Colonic mucosa (tissue), 4 donors: ENCODE results near the gene FTO. TPM values are rescaled to one million over a fixed set of nuclear protein-coding genes. Genes with fewer than 3 reads are reported as not detected.

ENCODE experiments used
- DNase-seq: peaks from one replicate; pipeline ENCODE4 v3.0.0-alpha.2; 2020
- H3K27ac ChIP-seq: fragments of 200-600 bp; one replicate; pipeline ENCODE4 v1.8.0; 2021
- H3K27me3 ChIP-seq: fragments of 200-600 bp; one replicate; pipeline ENCODE4 v1.8.0; 2021
- H3K36me3 ChIP-seq: fragments of 200-600 bp; one replicate; pipeline ENCODE4 v1.8.0; 2021
- H3K4me1 ChIP-seq: fragments of 200-600 bp; one replicate; pipeline ENCODE4 v1.8.0; 2021; ENCODE audit warnings: mild to moderate bottlenecking
- H3K4me3 ChIP-seq: fragments of 200-600 bp; one replicate; pipeline ENCODE4 v1.8.0; 2021
- H3K9ac ChIP-seq, 2 donors: one replicate each; pipeline ENCODE4 v1.7.0; 2013; ENCODE audit warnings: control low read depth in 2 of 2, low read depth in 2 of 2, low read length in 2 of 2
- H3K9me3 ChIP-seq: fragments of 200-600 bp; one replicate; pipeline ENCODE4 v1.8.0; 2021
- intact Hi-C: fragments of 100-400 bp; cut with DNase I; formaldehyde crosslinking; loops from one replicate; pipeline ENCODE4 v1.14.1; 2022
- total RNA-seq, 2 donors: library from RNA; stranded (reverse); fragmentation: NEBNext Ultra II Directional in 1 of 2; extraction: Animal tissue kit (Norgen Biotek cat#: 25700) in 1 of 2; gene quantifications; one replicate each; pipeline ENCODE4 v1.2.1, GENCODE V29; 2021
- TF ChIP-seq, protein P1 (sequence below): fragments of 200-600 bp; IDR thresholded peaks from one replicate; pipeline ENCODE4 v1.8.0; 2022; ENCODE audit warnings: antibody characterized with exemption, mild to moderate bottlenecking
- donor health status: healthy.
- donor health status: DM: no; HTN: no; CAD: no.
- donor health status: DM: no; HTN: no; CAD: no.

Gene FTO
- total RNA-seq, 2 donors from 2014 or later: 38.3 to 39.2 TPM

DNA sequence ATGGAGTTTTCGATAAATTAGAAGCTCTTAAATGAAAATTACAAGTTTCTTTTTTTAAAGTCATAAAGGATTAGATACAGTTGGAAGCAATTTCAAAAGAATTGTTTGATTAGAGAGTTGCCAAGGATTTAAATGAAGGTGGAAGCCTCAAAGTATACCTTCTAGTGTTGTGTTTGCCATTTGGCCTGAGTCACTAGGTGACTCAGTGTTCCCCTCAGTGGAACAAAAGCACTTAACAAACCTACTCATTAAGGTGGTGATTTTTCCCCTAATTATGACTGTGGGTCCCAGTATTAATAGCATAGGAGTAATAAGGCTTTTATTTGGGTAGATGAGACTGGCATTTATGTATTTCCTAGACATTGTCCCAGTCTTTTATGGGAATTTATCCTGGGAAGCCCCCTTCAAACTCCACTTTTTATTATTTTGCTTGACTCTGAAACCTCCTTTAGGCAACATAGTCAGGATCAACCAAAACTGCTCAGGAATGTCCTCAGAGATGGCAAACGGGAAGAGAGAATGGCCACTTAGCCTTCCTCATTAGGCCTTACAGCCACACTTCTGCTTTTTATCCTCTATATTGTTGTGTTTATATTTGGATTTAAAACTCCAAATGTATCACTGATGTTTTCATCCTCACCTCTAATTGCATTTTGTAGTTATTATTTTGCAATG lies 161.0 kb downstream of the FTO start:
- TF ChIP-seq, protein P1, sequence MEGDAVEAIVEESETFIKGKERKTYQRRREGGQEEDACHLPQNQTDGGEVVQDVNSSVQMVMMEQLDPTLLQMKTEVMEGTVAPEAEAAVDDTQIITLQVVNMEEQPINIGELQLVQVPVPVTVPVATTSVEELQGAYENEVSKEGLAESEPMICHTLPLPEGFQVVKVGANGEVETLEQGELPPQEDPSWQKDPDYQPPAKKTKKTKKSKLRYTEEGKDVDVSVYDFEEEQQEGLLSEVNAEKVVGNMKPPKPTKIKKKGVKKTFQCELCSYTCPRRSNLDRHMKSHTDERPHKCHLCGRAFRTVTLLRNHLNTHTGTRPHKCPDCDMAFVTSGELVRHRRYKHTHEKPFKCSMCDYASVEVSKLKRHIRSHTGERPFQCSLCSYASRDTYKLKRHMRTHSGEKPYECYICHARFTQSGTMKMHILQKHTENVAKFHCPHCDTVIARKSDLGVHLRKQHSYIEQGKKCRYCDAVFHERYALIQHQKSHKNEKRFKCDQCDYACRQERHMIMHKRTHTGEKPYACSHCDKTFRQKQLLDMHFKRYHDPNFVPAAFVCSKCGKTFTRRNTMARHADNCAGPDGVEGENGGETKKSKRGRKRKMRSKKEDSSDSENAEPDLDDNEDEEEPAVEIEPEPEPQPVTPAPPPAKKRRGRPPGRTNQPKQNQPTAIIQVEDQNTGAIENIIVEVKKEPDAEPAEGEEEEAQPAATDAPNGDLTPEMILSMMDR: no peak
- no peak overlapping the region for H3K9ac ChIP-seq
- H3K4me1 ChIP-seq: no peaks in the 10 kb centered on the region
- intact Hi-C loops: no loop called here
- no peaks in the 10 kb centered on the region for H3K36me3 ChIP-seq
- DNase-seq: no peak
- H3K27me3 ChIP-seq: no peaks in the 10 kb centered on the region
- no peak overlapping the region for H3K4me3 ChIP-seq
- H3K9me3 ChIP-seq: no peaks in the 10 kb centered on the region
- H3K27ac ChIP-seq: peak overlapping the region; percentile 11

DNA sequence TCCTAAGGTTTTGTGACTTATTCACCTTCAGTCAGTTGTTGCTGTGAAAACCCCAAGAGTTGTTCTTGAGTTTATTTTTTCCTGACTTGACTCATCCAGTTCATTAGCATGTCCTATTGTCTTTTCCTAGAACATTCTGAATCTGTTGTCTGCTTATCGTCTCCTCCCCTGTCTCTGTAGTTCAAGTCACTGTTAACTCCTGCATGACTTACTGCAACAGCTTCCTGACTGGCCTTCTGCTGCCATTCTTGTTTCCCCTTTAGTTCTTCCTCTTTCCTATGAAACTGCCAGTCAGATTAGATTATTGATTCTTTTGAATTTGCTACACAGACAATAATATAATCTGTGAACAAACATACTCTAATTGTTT lies 161.5 kb downstream of the FTO start:
- H3K27ac ChIP-seq: peak overlapping the region; percentile 11
- H3K4me3 ChIP-seq: no peak overlapping the region
- TF ChIP-seq, protein P1: no peak
- H3K9ac ChIP-seq: no peak overlapping the region
- no peaks in the 10 kb centered on the region for H3K36me3 ChIP-seq
- DNase-seq: no peak
- no peaks in the 10 kb centered on the region for H3K27me3 ChIP-seq
- no peaks in the 10 kb centered on the region for H3K4me1 ChIP-seq
- H3K9me3 ChIP-seq: no peaks in the 10 kb centered on the region
- intact Hi-C loops: no loop called here

DNA sequence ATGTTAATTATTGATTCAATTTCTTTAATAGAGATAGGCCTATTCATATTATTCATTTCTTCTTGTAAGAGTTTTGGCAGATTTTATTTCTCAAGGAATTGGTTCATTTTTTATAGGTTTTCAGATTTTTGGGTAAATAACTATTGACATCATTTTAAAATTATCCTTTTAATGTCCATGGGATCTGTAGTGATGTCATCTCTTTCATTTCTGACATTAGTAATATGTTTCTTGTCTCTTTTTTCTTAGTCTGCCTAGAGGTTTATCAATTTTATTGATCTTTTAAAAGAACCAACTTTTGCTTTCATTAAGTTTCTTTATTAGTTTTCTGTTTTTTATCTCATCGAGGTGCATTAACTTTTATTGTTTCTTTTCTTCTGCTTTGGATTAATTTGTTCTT lies 162.6 kb downstream of the FTO start:
- intact Hi-C loops: no loop called here
- no peaks in the 10 kb centered on the region for H3K4me1 ChIP-seq
- no peak overlapping the region for H3K9ac ChIP-seq
- no peak overlapping the region for H3K4me3 ChIP-seq
- H3K36me3 ChIP-seq: no peaks in the 10 kb centered on the region
- TF ChIP-seq, protein P1: no peak
- DNase-seq: no peak
- H3K27ac ChIP-seq: no peak overlapping the region
- H3K9me3 ChIP-seq: no peaks in the 10 kb centered on the region
- no peaks in the 10 kb centered on the region for H3K27me3 ChIP-seq

DNA sequence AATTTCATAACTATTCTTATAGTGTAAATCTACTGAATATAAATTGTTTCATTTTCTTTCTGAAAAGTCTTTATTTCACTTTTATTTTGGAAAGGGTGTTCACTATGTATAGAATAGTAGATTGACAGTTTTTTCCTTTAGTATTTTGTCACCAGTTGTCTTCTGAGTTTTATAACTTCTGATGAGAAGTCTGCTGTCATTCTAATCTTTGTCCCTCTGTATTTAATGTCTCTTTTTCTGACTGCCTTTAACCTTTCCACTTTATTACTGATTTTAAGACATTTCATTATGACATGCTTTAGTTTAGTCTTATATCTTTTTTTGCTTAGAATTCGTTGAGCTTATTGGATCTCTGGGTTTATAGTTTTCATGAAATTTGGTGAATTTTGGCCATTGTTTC lies 166.9 kb downstream of the FTO start:
- Histone ChIP-seq H3K9ac (no peak overlapping the region), H3K9me3 (no peaks in the 10 kb centered on the region), H3K4me3 (no peak overlapping the region), H3K36me3 (no peaks in the 10 kb centered on the region), H3K27me3 (no peaks in the 10 kb centered on the region), H3K27ac (no peak overlapping the region), H3K4me1 (no peaks in the 10 kb centered on the region)
- no peak for DNase-seq
- intact Hi-C loops: no loop called here
- TF ChIP-seq, protein P1: no peak

DNA sequence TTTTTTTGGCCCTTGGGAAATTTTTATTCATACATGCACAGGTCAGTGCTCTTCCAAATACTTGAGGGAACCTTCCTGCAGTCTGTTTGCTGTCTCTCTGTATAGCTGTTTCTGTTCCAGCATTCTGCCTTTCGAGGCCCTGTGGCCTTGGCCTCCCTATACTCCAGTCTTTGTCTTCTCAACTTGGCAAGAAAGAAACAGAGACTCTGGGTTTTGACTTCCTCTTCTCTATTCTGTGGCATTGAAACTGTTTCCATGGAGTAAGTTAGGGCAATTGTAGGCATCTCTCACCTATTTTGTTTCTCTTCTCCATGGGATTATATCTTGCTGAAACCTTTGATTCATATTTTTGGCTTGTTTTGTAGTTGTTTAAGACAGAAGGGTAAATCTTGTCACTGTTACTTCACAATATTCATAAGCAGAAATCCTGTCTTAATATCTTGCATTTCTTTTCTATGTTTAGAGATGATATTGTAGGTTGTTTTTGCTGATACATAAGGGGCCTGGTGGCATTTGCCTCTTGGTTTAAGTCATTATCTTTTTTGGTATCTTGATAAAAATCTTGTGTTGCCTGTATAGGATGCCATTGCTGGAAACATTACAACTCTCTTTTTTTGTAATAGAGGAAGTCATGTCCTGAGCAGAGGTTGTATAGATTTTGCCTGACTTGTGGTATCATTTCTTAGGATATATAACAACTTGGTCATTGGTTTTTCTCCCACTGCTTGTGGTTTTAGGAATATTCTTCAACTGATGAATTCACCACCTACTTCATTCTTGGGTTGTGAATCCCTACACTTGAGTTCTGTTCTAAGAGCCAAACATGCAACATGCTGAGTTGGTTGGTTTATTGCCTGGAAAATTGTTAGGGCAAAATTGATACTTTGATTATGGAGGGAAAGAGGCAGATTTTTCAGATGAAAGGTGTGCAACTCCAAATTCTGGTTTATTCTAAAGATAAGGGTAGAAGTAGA lies 168.6 kb downstream of the FTO start:
- no peak overlapping the region for H3K4me3 ChIP-seq
- no peaks in the 10 kb centered on the region for H3K36me3 ChIP-seq
- intact Hi-C loops: no loop called here
- no peak overlapping the region for H3K9ac ChIP-seq
- TF ChIP-seq, protein P1: no peak
- H3K27me3 ChIP-seq: no peaks in the 10 kb centered on the region
- H3K4me1 ChIP-seq: no peaks in the 10 kb centered on the region
- DNase-seq: no peak
- H3K27ac ChIP-seq: no peak overlapping the region
- no peaks in the 10 kb centered on the region for H3K9me3 ChIP-seq
